ENCODE data around the gene MORF4L1.
"Not testable (repeated sequence)": the region's sequence is repeated elsewhere in the genome, so short reads cannot be mapped to it uniquely, and the experiment has no call there.

The MORF4L1 gene, protein sequence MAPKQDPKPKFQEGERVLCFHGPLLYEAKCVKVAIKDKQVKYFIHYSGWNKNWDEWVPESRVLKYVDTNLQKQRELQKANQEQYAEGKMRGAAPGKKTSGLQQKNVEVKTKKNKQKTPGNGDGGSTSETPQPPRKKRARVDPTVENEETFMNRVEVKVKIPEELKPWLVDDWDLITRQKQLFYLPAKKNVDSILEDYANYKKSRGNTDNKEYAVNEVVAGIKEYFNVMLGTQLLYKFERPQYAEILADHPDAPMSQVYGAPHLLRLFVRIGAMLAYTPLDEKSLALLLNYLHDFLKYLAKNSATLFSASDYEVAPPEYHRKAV

DNA sequence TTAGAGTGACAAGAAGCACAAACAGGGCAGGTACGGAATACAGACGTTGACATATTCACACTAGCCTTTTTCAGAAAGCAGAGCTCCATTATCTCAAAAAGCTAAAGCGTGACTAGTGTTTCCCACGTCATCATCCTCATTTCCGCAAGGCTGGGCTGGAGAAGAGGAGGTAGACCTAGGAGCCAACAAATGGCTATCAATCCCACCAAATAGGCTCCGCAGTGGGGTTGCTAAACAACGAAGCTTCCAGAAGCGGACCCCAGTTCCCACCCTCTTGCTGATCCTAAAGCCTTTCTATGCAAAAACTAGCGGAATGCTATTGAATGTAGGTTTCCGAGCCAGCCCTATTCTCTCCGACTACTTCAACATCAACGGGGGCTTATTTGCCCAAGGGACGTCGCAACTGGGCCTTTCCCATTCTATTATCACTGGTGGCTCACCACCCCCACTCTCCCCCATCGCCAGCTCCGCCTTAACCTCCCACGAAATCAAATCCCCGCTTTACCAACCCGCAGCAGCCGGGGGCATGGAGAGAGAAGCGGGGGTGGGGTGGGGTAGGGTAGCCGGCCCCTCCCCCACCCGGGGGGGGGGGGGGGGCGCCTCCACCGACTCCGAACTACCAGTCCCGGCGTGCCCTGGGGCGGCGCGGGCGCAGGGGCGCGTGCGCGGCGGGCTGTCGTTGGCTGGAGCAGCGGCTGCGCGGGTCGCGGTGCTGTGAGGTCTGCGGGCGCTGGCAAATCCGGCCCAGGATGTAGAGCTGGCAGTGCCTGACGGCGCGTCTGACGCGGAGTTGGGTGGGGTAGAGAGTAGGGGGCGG lies at the start of gene MORF4L1:
TSS of gene MORF4L1 (plus strand) at position 736 of the 817 bp plus-strand sequence. CDS start 128 bp downstream, outside the sequence.
- DNase-seq = peak; percentile 96

DNA sequence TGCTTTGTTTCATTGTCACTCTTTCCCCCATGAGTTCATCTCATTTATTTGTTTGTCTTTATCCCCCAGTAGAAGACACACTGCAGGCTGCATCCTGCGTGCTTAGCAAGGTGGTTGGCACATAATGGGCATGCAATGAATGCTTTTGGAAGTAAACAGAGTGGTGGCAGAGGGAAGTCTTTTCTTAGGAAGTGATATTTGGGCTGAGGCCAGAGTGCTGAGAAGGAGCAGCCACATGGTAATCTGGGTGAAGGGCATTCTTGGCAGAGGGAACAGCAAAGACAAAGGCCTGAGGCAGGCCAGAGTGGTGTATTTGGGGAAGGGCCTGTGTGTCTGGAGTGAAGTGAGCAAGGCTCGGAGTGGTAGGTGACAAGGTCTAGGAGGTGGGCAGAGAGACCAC lies 43.8 kb upstream of the MORF4L1 start:
- no peak for DNase-seq

DNA sequence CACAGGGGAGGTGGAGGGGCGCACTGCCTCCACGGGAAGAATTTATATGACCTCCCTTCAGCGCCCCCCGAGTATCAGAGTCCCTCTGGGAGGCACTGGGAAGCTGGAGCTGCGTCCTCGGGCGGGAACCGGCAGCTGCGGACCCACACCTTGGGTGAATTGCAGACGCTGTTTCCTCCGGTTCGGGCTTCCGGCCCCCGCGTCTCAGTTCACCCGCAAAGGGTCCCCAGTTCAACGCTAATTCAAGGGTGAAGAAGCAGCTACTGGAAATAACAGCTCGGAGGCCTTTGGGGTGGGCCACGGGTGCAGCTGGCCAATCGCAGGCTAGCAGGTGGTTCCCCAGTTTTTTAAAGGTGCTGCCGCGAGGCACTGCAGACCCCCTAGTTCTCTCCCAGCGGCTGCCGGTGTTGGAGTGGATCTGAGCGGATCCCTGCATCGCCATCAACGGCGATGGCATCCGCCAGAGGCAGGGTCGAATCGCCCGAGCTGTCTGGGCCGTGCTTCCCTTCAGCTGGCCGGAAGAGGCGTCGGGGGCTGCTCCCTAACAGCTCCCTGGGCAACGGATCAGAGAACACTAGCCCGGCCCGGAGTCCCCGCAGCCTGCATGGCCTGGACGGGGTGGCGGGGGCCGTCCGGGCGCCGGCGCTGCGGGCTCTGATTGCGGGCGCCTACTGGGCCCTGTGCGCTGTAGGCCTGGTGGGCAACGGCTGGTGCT lies 42.0 kb upstream of the MORF4L1 start:
- DNase-seq = peak; percentile 28

DNA sequence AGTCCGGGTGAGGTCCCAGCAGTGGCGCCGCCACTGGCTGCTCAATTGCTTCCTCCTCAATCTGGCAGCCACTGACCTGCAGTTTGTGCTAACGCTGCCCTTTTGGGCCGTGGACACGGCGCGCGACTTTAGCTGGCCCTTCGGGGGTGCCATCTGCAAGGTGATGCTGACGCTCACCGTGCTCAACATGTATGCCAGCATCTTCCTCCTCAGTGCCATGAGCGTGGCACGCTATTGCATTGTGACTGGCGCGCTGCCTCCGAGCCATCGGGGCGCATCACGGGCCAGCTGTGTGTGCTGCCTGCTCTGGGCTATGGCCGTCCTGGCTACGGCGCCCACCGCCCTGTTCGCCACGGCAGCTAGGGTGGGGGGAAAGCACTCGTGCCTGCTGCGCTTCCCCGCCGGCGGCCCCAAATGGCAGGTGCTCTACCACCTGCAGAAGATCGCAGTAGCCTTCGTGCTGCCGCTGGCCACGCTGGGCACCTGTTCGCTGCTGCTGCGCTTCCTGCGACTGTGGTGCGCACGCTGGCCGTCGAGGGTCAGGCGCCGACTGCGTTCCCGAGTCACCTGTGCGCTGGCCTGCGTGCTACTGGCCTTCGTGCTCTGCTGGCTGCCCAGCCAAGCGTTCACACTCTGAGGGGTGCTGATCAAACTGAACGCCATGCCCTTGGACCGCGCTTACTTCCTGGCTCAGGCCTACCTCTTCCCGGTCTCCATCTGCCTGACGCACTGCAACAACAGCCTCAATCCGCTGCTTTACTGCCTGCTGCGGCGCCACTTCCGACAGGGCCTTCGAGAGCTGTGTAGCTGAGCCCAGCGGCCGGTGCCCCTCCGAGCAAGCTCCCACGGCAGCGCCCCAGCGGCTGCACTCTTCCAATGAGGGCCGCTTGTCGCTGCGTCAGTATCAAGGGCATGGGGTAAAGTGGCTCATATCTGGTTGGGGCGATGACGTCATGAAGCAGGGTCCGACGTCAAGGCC lies 41.2 kb upstream of the MORF4L1 start:
- no peak for DNase-seq

DNA sequence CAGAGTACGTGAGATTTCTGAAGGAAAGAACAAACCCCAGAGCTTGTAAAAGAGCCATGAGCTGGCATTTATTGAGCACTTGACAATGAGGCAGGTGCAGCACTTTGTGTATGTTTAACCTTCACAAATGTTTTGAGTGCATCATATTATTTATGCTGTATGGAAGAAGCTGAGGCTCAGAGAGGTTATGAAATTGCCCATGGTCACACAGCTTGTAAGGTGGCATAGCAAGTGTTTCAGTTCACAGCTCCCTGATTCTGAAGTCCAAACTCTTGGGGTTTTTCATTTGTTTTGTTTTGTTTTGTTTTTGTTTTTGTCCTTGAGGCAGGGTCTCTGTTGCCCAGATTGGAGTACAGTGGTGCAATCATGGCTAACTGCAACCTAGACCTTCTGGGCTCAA lies 36.4 kb upstream of the MORF4L1 start:
- no peak for DNase-seq

- DNase-seq = no peak
These were observed 35.6 kb upstream of the MORF4L1 start for GRCh38 chr15:78837131-78837530.

DNA sequence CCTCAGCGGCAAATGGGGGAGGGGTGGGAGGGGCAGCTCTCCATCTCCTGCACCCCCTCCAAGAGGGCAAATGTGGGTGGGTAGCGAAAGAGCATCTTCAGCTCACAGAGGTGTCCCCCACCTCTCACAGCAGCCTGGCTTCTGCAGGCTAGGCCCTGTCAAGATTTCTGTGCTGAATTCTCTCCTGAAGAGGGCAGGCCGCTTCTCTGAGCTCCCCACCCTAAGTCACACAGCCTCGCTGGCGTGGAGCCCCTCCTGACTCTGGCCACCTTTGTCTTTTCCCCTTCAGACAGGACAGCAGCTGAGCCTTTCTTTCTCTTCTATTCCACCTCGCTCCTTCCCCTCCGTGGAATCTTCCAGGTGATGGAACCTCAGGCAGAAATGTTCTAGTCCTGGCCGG lies 35.1 kb upstream of the MORF4L1 start:
- DNase-seq = no peak

DNA sequence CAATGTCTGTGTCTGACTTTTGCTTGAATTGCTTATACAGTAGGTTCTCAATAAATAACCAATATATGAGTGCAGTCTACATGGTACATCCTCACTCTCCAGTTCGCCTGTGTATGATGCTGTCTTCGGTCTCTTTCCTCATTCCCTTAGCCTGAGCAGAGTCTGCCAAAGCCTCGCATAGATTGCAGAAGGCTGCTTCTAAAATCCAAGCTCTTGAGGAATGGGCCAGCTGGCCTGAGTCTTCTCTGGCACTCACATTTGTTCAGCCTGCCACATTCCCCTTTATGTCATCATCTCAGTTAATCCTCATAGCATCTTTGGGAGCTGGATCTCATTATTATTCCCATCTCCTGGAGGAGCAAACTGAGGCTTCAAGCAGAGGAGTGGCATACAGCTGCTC lies 34.2 kb upstream of the MORF4L1 start:
- DNase-seq = no peak

DNA sequence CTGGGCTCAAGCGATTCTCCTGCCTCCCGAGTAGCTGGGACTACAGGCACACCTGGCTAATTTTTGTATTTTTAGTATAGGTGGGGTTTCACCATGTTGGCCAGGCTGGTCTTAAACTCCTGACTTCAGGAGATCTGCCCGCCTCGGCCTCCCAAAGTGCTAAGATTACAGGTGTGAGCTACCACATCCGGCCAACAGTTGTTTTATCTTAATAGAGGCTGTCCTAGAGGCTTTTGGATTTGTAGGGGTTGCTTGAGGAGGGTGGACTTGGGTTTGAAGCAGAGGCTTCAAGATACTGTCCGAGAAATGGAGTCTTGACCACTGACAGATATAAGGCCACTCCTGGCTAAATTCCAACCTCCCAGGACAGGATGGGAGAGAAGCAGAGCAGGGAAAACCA lies 33.5 kb upstream of the MORF4L1 start:
- DNase-seq = not testable (repeated sequence)

- DNase-seq = no peak
These were observed 31.9 kb upstream of the MORF4L1 start for GRCh38 chr15:78840661-78841375.

- DNase-seq = no peak
These were observed 31.3 kb upstream of the MORF4L1 start for GRCh38 chr15:78841376-78841706.

DNA sequence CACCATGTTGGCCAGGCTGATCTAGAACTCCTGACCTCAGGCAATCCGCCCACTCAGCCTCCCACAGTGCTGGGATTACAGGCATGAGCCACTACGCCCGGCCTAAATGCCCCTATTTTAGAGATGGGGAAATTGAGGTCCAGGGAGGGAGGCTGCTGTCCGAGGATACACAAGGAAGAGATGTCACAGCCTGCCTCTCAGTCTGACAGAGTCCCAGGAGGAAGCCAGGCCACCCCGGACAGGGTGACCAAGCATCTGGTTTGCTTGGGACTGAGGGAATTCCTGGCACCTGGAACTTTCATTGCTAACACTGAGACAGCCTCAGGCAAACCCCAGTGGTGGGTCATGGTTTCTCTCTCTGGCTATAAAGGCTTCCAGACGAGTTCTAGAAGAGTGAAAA lies 30.8 kb upstream of the MORF4L1 start:
- DNase-seq = no peak

- no peak for DNase-seq
These were observed 30.2 kb upstream of the MORF4L1 start for GRCh38 chr15:78842519-78842918.

GRCh38 chr15:78846906-78847305 lies 25.8 kb upstream of the MORF4L1 start:
- not testable (repeated sequence) for DNase-seq

DNA sequence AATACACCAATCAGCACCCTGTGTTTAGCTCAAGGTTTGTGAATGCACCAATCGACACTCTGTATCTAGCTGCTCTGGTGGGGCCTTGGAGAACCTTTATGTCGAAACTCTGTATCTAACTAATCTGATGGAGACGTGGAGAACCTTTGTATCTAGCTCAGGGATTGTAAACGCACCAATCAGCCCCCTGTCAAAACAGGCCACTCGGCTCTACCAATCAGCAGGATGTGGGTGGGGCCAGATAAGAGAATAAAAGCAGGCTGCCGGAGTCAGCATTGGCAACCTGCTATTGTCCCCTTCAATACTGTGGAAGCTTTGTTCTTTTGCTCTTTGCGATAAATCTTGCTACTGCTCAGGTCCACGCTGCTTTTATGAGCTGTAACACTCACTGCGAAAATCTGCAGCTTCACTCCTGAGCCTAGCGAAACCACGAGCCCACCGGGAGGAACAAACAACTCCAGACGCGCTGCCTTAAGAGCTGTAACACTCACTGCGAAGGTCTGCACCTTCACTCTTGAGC lies 25.2 kb upstream of the MORF4L1 start:
- DNase-seq = not testable (repeated sequence)

GRCh38 chr15:78850352-78850751 lies 22.3 kb upstream of the MORF4L1 start:
- DNase-seq = no peak

GRCh38 chr15:78850941-78851755 lies 21.5 kb upstream of the MORF4L1 start:
- no peak for DNase-seq

DNA sequence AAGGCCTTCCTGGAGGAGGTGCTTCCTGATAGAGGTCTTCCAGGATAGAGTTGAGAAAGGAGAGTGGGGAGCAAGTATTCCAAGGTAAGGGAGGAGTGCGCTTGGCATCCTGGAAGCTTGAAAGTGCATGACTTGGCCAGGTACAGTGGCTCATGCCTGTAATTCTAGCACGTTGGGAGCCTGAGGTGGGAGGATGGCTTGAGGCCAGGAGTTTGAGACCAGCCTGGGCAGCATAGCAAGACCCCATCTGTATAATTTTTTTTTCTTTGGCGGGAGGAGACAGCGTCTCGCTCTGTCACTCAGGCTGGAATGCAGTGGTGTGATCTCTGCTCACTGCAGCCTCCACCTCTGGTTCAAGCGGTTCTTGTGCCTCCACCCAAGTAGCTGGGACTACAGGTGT lies 19.2 kb upstream of the MORF4L1 start:
- DNase-seq = no peak

- no peak for DNase-seq
These were observed 17.8 kb upstream of the MORF4L1 start for GRCh38 chr15:78854833-78855372.

- DNase-seq = no peak
These were observed 16.9 kb upstream of the MORF4L1 start for GRCh38 chr15:78855746-78856145.

Data from CD4-positive, alpha-beta T cell treated with Interleukin-17A for 4 hours (primary cell).